Esophagus (tissue), 2 donors: Measurements from ENCODE around the gene TEX36. TPM values are rescaled to one million over a fixed set of nuclear protein-coding genes. Genes with fewer than 3 reads are reported as not detected.

ENCODE experiments used
- H3K27ac ChIP-seq, 2 donors: one replicate each; pipeline ENCODE4 v1.5.1; 2013; ENCODE audit warnings: low read depth in 2 of 2, mild to moderate bottlenecking in 2 of 2, inconsistent platforms in 1 of 2, low read length in 1 of 2, moderate library complexity in 1 of 2
- H3K27me3 ChIP-seq, 2 donors: one replicate each; pipeline ENCODE4 v1.6.1; 2013; ENCODE audit warnings: low read length in 2 of 2, control low read depth in 1 of 2, mild to moderate bottlenecking in 1 of 2; ENCODE audit not compliant: insufficient read depth in 2 of 2, control insufficient read depth in 1 of 2
- H3K36me3 ChIP-seq, 2 donors: one replicate each; pipeline ENCODE4 v1.6.1; 2013; ENCODE audit warnings: low read length in 1 of 2; ENCODE audit not compliant: control insufficient read depth in 2 of 2, insufficient read depth in 2 of 2
- H3K4me1 ChIP-seq, 2 donors: one replicate each; pipeline ENCODE4 v1.6.1; 2013; ENCODE audit warnings: low read length in 1 of 2; ENCODE audit not compliant: control insufficient read depth in 2 of 2, insufficient read depth in 2 of 2
- H3K4me3 ChIP-seq, 2 donors: one replicate each; pipeline ENCODE4 v1.5.1; 2013; ENCODE audit warnings: low read length in 2 of 2, mild to moderate bottlenecking in 2 of 2, low read depth in 1 of 2, moderate library complexity in 1 of 2
- H3K9me3 ChIP-seq, 2 donors: one replicate each; pipeline ENCODE4 v1.6.1; 2013; ENCODE audit warnings: mild to moderate bottlenecking in 2 of 2, low read depth in 1 of 2, low read length in 1 of 2, moderate library complexity in 1 of 2; ENCODE audit not compliant: control insufficient read depth in 2 of 2, insufficient read depth in 1 of 2
- WGBS, 2 donors: extraction: QIAGEN DNeasy Blood & Tissue Kit; methylation state at CpG; one replicate each; pipeline ENCODE4 v1.1.7; 2013; 5-methylcytosine and 5-hydroxymethylcytosine counted together
- polyA plus RNA-seq, 2 donors: library from polyadenylated mRNA; stranded (reverse); fragments of 200-250 nt; gene quantifications; one replicate each; pipeline ENCODE4 v1.2.3, GENCODE V29; 2013
- donor health status: healthy with polysubstance abuse.
- donor health status: Bipolar disorder and iron deficiency.

Gene TEX36
- polyA plus RNA-seq, 2 donors = not detected

- Histone ChIP-seq H3K36me3 (no peaks in the 10 kb centered on the region), H3K4me1 (no peaks in the 10 kb centered on the region), H3K27me3 (no peaks in the 10 kb centered on the region), H3K9me3 (no peaks in the 10 kb centered on the region), H3K4me3 (no peak overlapping the region), H3K27ac (no peak overlapping the region)
- 66 to 72% methylated on average over 9 of the region's 9 CpGs for WGBS, 2 donors
Observed at GRCh38 chr10:125606414-125607010, 76.5 kb downstream of the TEX36 start.

Other genes starting within 250 kb of the TEX36 start
- 10 to 100 TPM in 1 of 2 donors, 1 to 10 TPM in 1; 8.2 to 14.6 TPM for gene EDRF1, start 36.5 kb upstream of the TEX36 start, polyA plus RNA-seq
- under 1 TPM; 0.02 to 0.04 TPM for gene MMP21, start 92.7 kb upstream of the TEX36 start, polyA plus RNA-seq
- gene UROS, start 140.1 kb upstream of the TEX36 start, polyA plus RNA-seq = 10 to 100 TPM; 16.8 to 23.6 TPM
- 10 to 100 TPM; 44.4 to 51.7 TPM for gene BCCIP, start 140.4 kb upstream of the TEX36 start, polyA plus RNA-seq
- 10 to 100 TPM; 26.1 to 30.5 TPM for gene DHX32, start 198.1 kb upstream of the TEX36 start, polyA plus RNA-seq
- gene FANK1, start 213.4 kb upstream of the TEX36 start, polyA plus RNA-seq = 1 to 10 TPM; 4.3 to 8.1 TPM